ENCODE results near the gene KREMEN1. TPM values are rescaled to one million over a fixed set of nuclear protein-coding genes. Genes with fewer than 3 reads are reported as not detected.

Gene KREMEN1
- total and polyA plus RNA-seq, 10 of the 15 experiments (the other 5 are each of a cell fraction or from before 2014, with no cell fraction given) = 0.10 to 2.5 (median 0.20) TPM; not detected in 1

DNA sequence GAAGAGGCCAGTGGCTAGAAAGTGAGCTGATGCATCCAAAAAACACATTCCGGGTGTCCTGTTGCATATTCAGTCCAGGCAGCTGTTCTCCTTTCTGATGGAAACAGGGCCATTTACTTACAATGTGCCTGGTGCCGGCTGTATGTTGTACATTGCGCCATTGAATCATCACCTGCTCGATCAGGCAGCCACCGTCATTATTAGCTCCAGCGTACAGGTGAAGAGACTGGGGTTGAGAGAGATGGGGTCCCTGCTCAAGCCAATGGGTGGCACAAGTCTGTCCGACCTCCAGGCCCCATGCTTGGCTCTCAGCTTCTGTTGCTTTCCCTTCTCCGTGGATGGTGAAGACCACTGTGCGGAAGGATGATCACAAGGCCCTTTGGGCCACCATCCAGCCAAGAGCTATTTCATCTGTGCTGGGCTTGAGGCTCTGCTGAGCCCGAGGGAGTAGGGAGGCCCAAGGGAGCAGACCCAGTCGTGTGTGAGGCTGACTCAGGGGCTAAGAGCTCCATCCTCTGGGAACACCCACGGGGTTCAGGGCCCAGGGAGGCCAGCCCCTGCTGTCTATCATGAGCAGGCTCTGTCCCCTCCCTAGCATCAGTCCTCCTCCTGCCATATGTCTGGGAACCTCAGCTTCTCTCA is 112.1 kb downstream of the KREMEN1 start:
- Histone ChIP-seq H3K4me1 (ENCODE audit: control insufficient read depth, insufficient read depth, low read length) (no peaks in the 10 kb centered on the region), H3K36me3 (ENCODE audit: control insufficient read depth in 2 of 2, insufficient read depth in 2 of 2, low read length in 1 of 2) (no peaks in the 10 kb centered on the region), H3K79me2 (ENCODE audit: control insufficient read depth, insufficient read depth, low read length) (no peaks in the 10 kb centered on the region), H3K27ac (ENCODE audit: control insufficient read depth, insufficient read depth) (no peak overlapping the region), H3K9me3 (replicated peaks; ENCODE audit: control insufficient read depth, insufficient read depth, low read length) (no peaks in the 10 kb centered on the region), H3K4me3 (no peak overlapping the region), H3K4me2 (ENCODE audit: control insufficient read depth, insufficient read depth) (no peak overlapping the region), H4K20me1 (ENCODE audit: control insufficient read depth, insufficient read depth) (no peaks in the 10 kb centered on the region), H3K27me3 (replicated peaks in 1 of 2; ENCODE audit: control insufficient read depth in 2 of 2, insufficient read depth in 2 of 2, low read length in 1 of 2) (no peaks in the 10 kb centered on the region), H3K9ac (ENCODE audit: control insufficient read depth, insufficient read depth, low read length) (no peak overlapping the region), H2AFZ (ENCODE audit: control insufficient read depth, low read depth, low read length) (no peak overlapping the region)
- 57% methylated on average over 12 of the region's 12 CpGs for WGBS (ENCODE audit: insufficient coverage, insufficient replicate concordance, low lambda C conversion rate, missing lambda C conversion rate)
- no TSS peak for BruUV-seq (replicated peaks)
- DNase-seq (ENCODE audit: low read depth, low spot score) = no peak
- ChIA-PET SMC1A (ENCODE audit: uncharacterized antibody, unreplicated experiment) (interaction anchor here (0.8 to 1.8 kb wide), 3 partner anchors 8 to 16 kb away, joined by 3 to 5 read pairs (median 4); no protein-coding TSS in a partner anchor), RAD21 (ENCODE audit: unreplicated experiment) (interaction anchor here (0.9 to 1.2 kb wide), 2 partner anchors 17 to 18 kb away, joined by 3 to 4 read pairs; no protein-coding TSS in a partner anchor), CTCF (interaction anchor here (0.5 to 2.2 kb wide), 7 partner anchors 12 to 106 kb away, joined by 3 to 6 read pairs (median 3); no protein-coding TSS in a partner anchor), POLR2A (interaction anchor here (1.1 to 1.2 kb wide), 2 partner anchors 8 to 12 kb away, joined by 3 to 4 read pairs; no protein-coding TSS in a partner anchor)
- FAIRE-seq = no peak
- in situ Hi-C loops (cut with MboI) (no loop called here), intact Hi-C loops (cut with micrococcal nuclease; ENCODE audit: unreplicated experiment) (no loop called here)
- ATAC-seq = no peak
- TF ChIP-seq SMAD5 (IDR thresholded peaks at IDR 0.05; ENCODE audit: low read depth) (no peak), ZBTB40 (IDR thresholded peaks at IDR 0.05; ENCODE audit: borderline replicate concordance) (no peak), KAT2A (conservative IDR thresholded peaks at IDR 0.05; ENCODE audit: control insufficient read depth, low read depth, low read length) (no peak)
